GM23338 (cell line): ENCODE data around the gene NKRF. TPM values are rescaled to one million over a fixed set of nuclear protein-coding genes. Genes with fewer than 3 reads are reported as not detected.
A peak's percentile ranks its signal among the peaks of the same experiment; 100 is the strongest.

Source experiments
- ATAC-seq: fragments of 200-7000 bp; cut with Tn5 transposase; 3 replicates; pipeline ENCODE4 v1.9.1; 2020
- DNase-seq: peaks from one replicate; pipeline ENCODE4 v3.0.0-alpha.2; 2015; ENCODE audit warnings: low spot score
- H2AFZ ChIP-seq: fragments of 200-600 bp; sonication (generic); 2 replicates; pipeline ENCODE4 v1.8.0; 2016; ENCODE audit warnings: antibody characterized with exemption, mild to moderate bottlenecking, moderate library complexity
- H3F3A ChIP-seq: fragments of 200-600 bp; sonication (generic); replicated peaks from 2 replicates; pipeline ENCODE4 v1.8.0; 2017; ENCODE audit warnings: antibody characterized with exemption, mixed run types, low read depth
- H3K27ac ChIP-seq: fragments of 200-600 bp; sonication (generic); 2 replicates; pipeline ENCODE4 v1.6.1; 2016; ENCODE audit warnings: low read depth
- H3K27me3 ChIP-seq: fragments of 200-600 bp; sonication (generic); 2 replicates; pipeline ENCODE4 v1.8.0; 2016; ENCODE audit warnings: mild to moderate bottlenecking, mixed run types, moderate library complexity; ENCODE audit not compliant: insufficient read depth
- H3K36me3 ChIP-seq: fragments of 200-600 bp; sonication (generic); 2 replicates; pipeline ENCODE4 v1.8.0; 2016; ENCODE audit warnings: mild to moderate bottlenecking; ENCODE audit not compliant: insufficient read depth
- H3K4me1 ChIP-seq: fragments of 200-600 bp; sonication (generic); 2 replicates; pipeline ENCODE4 v1.8.0; 2016; ENCODE audit warnings: mild to moderate bottlenecking, moderate library complexity; ENCODE audit not compliant: insufficient read depth
- H3K4me2 ChIP-seq: fragments of 200-600 bp; sonication (generic); 2 replicates; pipeline ENCODE4 v1.7.1; 2017; ENCODE audit warnings: mixed run types
- H3K4me3 ChIP-seq: fragments of 200-600 bp; sonication (generic); 2 replicates; pipeline ENCODE4 v1.6.1; 2016; ENCODE audit warnings: mixed run types
- H3K79me2 ChIP-seq: fragments of 200-600 bp; sonication (generic); replicated peaks from 2 replicates; pipeline ENCODE4 v1.8.0; 2017; ENCODE audit warnings: mild to moderate bottlenecking; ENCODE audit not compliant: insufficient read depth
- H3K9me2 ChIP-seq: fragments of 200-600 bp; sonication (generic); 2 replicates; pipeline ENCODE4 v1.8.0; 2017; ENCODE audit not compliant: insufficient read depth
- H4K20me1 ChIP-seq: fragments of 200-600 bp; sonication (generic); replicated peaks from 2 replicates; pipeline ENCODE4 v1.8.0; 2017; ENCODE audit warnings: mild to moderate bottlenecking; ENCODE audit not compliant: insufficient read depth
- H3K27ac Mint-ChIP-seq: 2 replicates; pipeline ENCODE4 v1.8.0; 2020; ENCODE audit warnings: inconsistent platforms, mild to moderate bottlenecking, moderate library complexity, mixed read lengths
- H3K27me3 Mint-ChIP-seq: 3 replicates; pipeline ENCODE4 v1.8.0; 2022; ENCODE audit warnings: low read depth, mild to moderate bottlenecking, moderate library complexity, mixed read lengths, inconsistent platforms; ENCODE audit not compliant: insufficient read depth, poor library complexity
- H3K36me3 Mint-ChIP-seq: 3 replicates; pipeline ENCODE4 v1.8.0; 2021; ENCODE audit warnings: low read depth, mild to moderate bottlenecking, inconsistent platforms, moderate library complexity, mixed read lengths
- H3K4me1 Mint-ChIP-seq: 3 replicates; pipeline ENCODE4 v1.8.0; 2020; ENCODE audit warnings: mild to moderate bottlenecking, inconsistent platforms, mixed read lengths
- H3K4me3 Mint-ChIP-seq: 3 replicates; pipeline ENCODE4 v1.8.0; 2021; ENCODE audit warnings: moderate library complexity, mild to moderate bottlenecking, inconsistent platforms, mixed read lengths
- H3K9me3 Mint-ChIP-seq: 3 replicates; pipeline ENCODE4 v1.8.0; 2020; ENCODE audit warnings: moderate library complexity, mild to moderate bottlenecking, inconsistent platforms, mixed read lengths
- CREB1 ChIP-seq: fragments of 250-450 bp; sonication (Bioruptor Pico); IDR thresholded peaks from 2 replicates; pipeline ENCODE4 v1.5.0; 2020; ENCODE audit warnings: low read depth, mild to moderate bottlenecking, moderate library complexity
- CTCF ChIP-seq, 2 experiments: fragments of 200-600 bp in 1 of 2; sonication (generic) in 1 of 2; conservative IDR thresholded peaks; 2 replicates each; pipeline versions ENCODE4 v1.5.1 to v1.6.1; 2016 to 2017; ENCODE audit warnings: antibody characterized with exemption in 2 of 2, low read depth in 2 of 2, mild to moderate bottlenecking in 2 of 2, moderate library complexity in 1 of 2
- EZH2phosphoT487 ChIP-seq: fragments of 200-600 bp; sonication (generic); IDR thresholded peaks from one replicate; pipeline ENCODE4 v1.8.1; 2018; ENCODE audit warnings: antibody characterized with exemption; ENCODE audit not compliant: unreplicated experiment
- NANOG ChIP-seq: IDR thresholded peaks from 2 replicates; pipeline ENCODE4 v1.6.1; 2016; ENCODE audit warnings: antibody characterized with exemption, borderline replicate concordance
- REST ChIP-seq: IDR thresholded peaks from one replicate; pipeline ENCODE4 v1.6.1; 2018; ENCODE audit warnings: antibody characterized with exemption; ENCODE audit not compliant: unreplicated experiment
- STAT1 ChIP-seq: IDR thresholded peaks from one replicate; pipeline ENCODE4 v1.6.1; 2016; ENCODE audit warnings: antibody characterized with exemption; ENCODE audit not compliant: unreplicated experiment
- ZNF114 ChIP-seq: fragments of 250-450 bp; sonication (Bioruptor Pico); IDR thresholded peaks from 2 replicates; pipeline ENCODE4 v1.5.0; 2020; ENCODE audit warnings: mild to moderate bottlenecking, moderate library complexity
- ZNF331 ChIP-seq: fragments of 250-450 bp; sonication (Bioruptor Pico); IDR thresholded peaks from 2 replicates; pipeline ENCODE4 v1.5.0; 2020; ENCODE audit warnings: low read depth, mild to moderate bottlenecking, moderate library complexity
- polyA plus RNA-seq: library from polyadenylated mRNA; unstranded; fragments of >200 nt; fragmentation: Nextera tagmentation; extraction: Ambion mirVana; gene quantifications from 2 replicates; pipeline ENCODE4 v1.2.1, GENCODE V29; 2016
- total RNA-seq: library from RNA; depleted of rRNA; stranded (reverse); fragments of >200 nt; shearing (Covaris generic); gene quantifications from 2 replicates; pipeline ENCODE4 v1.2.3, GENCODE V29; 2014
- TF ChIP-seq, protein P1 (sequence below): fragments of 250-450 bp; sonication (Bioruptor Pico); IDR thresholded peaks from 2 replicates; pipeline ENCODE4 v1.5.0; 2020; ENCODE audit warnings: mild to moderate bottlenecking, moderate library complexity

Gene NKRF
- total and polyA plus RNA-seq, 2 experiments from 2014 or later: 6.8 to 11.6 TPM

GRCh38 chrX:119617517-119618164 lies 11.4 kb upstream of the NKRF start:
- no peaks in the 10 kb centered on the region for H3K27me3 ChIP-seq
- H3F3A ChIP-seq: no peaks in the 10 kb centered on the region
- no peaks in the 10 kb centered on the region for H3K79me2 ChIP-seq
- H3K4me3 ChIP-seq: peak overlapping the region; percentile 34
- H4K20me1 ChIP-seq: no peaks in the 10 kb centered on the region
- no peak overlapping the region; the same call in 1 of the 2 replicates for H3K27ac Mint-ChIP-seq
- no peaks in the 10 kb centered on the region for H3K36me3 Mint-ChIP-seq
- DNase-seq (peak; percentile 28), ATAC-seq (peak; percentile 64)
- H3K4me3 Mint-ChIP-seq: peak overlapping the region; percentile 21; the same call in 1 of the 3 replicates
- peaks cover 3% of the 10 kb centered on the region for H3K27me3 Mint-ChIP-seq
- no peaks in the 10 kb centered on the region for H3K9me2 ChIP-seq
- H2AFZ ChIP-seq: no peak overlapping the region
- H3K4me2 ChIP-seq: peak overlapping the region; percentile 63
- TF ChIP-seq CREB1 (no peak), NANOG (no peak), ZNF114 (CRISPR knock-in tag) (no peak), REST (no peak), ZNF331 (CRISPR knock-in tag) (no peak), EZH2phosphoT487 (no peak), STAT1 (no peak), CTCF (conservative IDR thresholded peaks at IDR 0.05; ENCODE audit: low read depth in 2 of 2) (no peak)
- TF ChIP-seq, protein P1, sequence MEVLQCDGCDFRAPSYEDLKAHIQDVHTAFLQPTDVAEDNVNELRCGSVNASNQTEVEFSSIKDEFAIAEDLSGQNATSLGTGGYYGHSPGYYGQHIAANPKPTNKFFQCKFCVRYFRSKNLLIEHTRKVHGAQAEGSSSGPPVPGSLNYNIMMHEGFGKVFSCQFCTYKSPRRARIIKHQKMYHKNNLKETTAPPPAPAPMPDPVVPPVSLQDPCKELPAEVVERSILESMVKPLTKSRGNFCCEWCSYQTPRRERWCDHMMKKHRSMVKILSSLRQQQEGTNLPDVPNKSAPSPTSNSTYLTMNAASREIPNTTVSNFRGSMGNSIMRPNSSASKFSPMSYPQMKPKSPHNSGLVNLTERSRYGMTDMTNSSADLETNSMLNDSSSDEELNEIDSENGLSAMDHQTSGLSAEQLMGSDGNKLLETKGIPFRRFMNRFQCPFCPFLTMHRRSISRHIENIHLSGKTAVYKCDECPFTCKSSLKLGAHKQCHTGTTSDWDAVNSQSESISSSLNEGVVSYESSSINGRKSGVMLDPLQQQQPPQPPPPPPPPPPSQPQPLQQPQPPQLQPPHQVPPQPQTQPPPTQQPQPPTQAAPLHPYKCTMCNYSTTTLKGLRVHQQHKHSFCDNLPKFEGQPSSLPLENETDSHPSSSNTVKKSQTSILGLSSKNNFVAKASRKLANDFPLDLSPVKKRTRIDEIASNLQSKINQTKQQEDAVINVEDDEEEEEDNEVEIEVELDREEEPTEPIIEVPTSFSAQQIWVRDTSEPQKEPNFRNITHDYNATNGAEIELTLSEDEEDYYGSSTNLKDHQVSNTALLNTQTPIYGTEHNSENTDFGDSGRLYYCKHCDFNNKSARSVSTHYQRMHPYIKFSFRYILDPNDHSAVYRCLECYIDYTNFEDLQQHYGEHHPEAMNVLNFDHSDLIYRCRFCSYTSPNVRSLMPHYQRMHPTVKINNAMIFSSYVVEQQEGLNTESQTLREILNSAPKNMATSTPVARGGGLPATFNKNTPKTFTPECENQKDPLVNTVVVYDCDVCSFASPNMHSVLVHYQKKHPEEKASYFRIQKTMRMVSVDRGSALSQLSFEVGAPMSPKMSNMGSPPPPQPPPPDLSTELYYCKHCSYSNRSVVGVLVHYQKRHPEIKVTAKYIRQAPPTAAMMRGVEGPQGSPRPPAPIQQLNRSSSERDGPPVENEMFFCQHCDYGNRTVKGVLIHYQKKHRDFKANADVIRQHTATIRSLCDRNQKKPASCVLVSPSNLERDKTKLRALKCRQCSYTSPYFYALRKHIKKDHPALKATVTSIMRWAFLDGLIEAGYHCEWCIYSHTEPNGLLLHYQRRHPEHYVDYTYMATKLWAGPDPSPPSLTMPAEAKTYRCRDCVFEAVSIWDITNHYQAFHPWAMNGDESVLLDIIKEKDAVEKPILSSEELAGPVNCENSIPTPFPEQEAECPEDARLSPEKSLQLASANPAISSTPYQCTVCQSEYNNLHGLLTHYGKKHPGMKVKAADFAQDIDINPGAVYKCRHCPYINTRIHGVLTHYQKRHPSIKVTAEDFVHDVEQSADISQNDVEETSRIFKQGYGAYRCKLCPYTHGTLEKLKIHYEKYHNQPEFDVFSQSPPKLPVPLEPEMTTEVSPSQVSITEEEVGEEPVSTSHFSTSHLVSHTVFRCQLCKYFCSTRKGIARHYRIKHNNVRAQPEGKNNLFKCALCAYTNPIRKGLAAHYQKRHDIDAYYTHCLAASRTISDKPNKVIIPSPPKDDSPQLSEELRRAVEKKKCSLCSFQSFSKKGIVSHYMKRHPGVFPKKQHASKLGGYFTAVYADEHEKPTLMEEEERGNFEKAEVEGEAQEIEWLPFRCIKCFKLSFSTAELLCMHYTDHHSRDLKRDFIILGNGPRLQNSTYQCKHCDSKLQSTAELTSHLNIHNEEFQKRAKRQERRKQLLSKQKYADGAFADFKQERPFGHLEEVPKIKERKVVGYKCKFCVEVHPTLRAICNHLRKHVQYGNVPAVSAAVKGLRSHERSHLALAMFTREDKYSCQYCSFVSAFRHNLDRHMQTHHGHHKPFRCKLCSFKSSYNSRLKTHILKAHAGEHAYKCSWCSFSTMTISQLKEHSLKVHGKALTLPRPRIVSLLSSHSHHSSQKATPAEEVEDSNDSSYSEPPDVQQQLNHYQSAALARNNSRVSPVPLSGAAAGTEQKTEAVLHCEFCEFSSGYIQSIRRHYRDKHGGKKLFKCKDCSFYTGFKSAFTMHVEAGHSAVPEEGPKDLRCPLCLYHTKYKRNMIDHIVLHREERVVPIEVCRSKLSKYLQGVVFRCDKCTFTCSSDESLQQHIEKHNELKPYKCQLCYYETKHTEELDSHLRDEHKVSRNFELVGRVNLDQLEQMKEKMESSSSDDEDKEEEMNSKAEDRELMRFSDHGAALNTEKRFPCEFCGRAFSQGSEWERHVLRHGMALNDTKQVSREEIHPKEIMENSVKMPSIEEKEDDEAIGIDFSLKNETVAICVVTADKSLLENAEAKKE (CRISPR knock-in tag): no peak
- peaks cover 40% of the 10 kb centered on the region for H3K4me1 Mint-ChIP-seq
- H3K36me3 ChIP-seq: no peaks in the 10 kb centered on the region
- peaks cover 27% of the 10 kb centered on the region for H3K4me1 ChIP-seq
- no peak overlapping the region for H3K27ac ChIP-seq
- no peaks in the 10 kb centered on the region for H3K9me3 Mint-ChIP-seq
